Upper lobe of right lung (tissue), 1 donor: ENCODE data around the gene RGMA. TPM values are rescaled to one million over a fixed set of nuclear protein-coding genes. Genes with fewer than 3 reads are reported as not detected.

ENCODE experiments used
- ATAC-seq: fragments of 200-7000 bp; cut with Tn5 transposase; one replicate; pipeline ENCODE4 v1.9.1; 2020; ENCODE audit warnings: mild to moderate bottlenecking, moderate library complexity
- DNase-seq: peaks from one replicate; pipeline ENCODE4 v3.0.0-alpha.2; 2020
- H3K27ac ChIP-seq: fragments of 200-600 bp; one replicate; pipeline ENCODE4 v1.8.0; 2022
- H3K27me3 ChIP-seq: fragments of 200-600 bp; one replicate; pipeline ENCODE4 v1.8.0; 2022; ENCODE audit warnings: mild to moderate bottlenecking
- H3K36me3 ChIP-seq: fragments of 200-600 bp; one replicate; pipeline ENCODE4 v1.8.0; 2022
- H3K4me1 ChIP-seq: fragments of 200-600 bp; one replicate; pipeline ENCODE4 v1.8.0; 2022
- H3K4me3 ChIP-seq: fragments of 200-600 bp; one replicate; pipeline ENCODE4 v1.8.0; 2022; ENCODE audit warnings: mild to moderate bottlenecking
- H3K9me3 ChIP-seq: fragments of 200-600 bp; one replicate; pipeline ENCODE4 v1.8.0; 2022
- CTCF ChIP-seq: fragments of 200-600 bp; IDR thresholded peaks from one replicate; pipeline ENCODE4 v1.8.0; 2022; ENCODE audit warnings: antibody characterized with exemption
- intact Hi-C: fragments of 100-400 bp; cut with DNase I; formaldehyde crosslinking; loops from one replicate; pipeline ENCODE4 v1.11.0; 2022
- total RNA-seq: library from RNA; stranded (reverse); fragmentation: NEBNext Ultra II Directional; extraction: Animal tissue kit (Norgen Biotek cat#: 25700); gene quantifications from one replicate; pipeline ENCODE4 v1.2.1, GENCODE V29; 2021
- donor health status: DM: no; HTN: yes; CAD: no; lungs with severe emphysema.

The RGMA gene
- total RNA-seq, 1 donor from 2014 or later, result 4.1 TPM

- no peak for ATAC-seq
- Histone ChIP-seq H3K36me3 (no peaks in the 10 kb centered on the region), H3K27me3 (no peaks in the 10 kb centered on the region), H3K4me1 (peaks cover 16% of the 10 kb centered on the region), H3K4me3 (no peak overlapping the region), H3K9me3 (no peaks in the 10 kb centered on the region), H3K27ac (no peak overlapping the region)
- TF ChIP-seq CTCF, result no peak
- intact Hi-C loops, result no loop called here
- DNase-seq, result no peak
Observed at GRCh38 chr15:93046721-93047120, 42.3 kb downstream of the RGMA start.

GRCh38 chr15:93046120-93046519, 42.9 kb downstream of the RGMA start:
- no peaks in the 10 kb centered on the region for H3K36me3 ChIP-seq
- H3K27me3 ChIP-seq, result no peaks in the 10 kb centered on the region
- intact Hi-C loops, result no loop called here
- H3K4me3 ChIP-seq, result no peak overlapping the region
- H3K9me3 ChIP-seq, result no peaks in the 10 kb centered on the region
- no peak overlapping the region for H3K27ac ChIP-seq
- DNase-seq (no peak), ATAC-seq (no peak)
- peaks cover 16% of the 10 kb centered on the region for H3K4me1 ChIP-seq
- no peak for TF ChIP-seq CTCF

GRCh38 chr15:93045191-93045785, 43.7 kb downstream of the RGMA start:
- no peak overlapping the region for H3K4me3 ChIP-seq
- H3K27me3 ChIP-seq, result no peaks in the 10 kb centered on the region
- ATAC-seq (no peak), DNase-seq (peak; percentile 57)
- intact Hi-C loops, result no loop called here
- TF ChIP-seq CTCF, result no peak
- peaks cover 16% of the 10 kb centered on the region for H3K4me1 ChIP-seq
- H3K36me3 ChIP-seq, result no peaks in the 10 kb centered on the region
- H3K27ac ChIP-seq, result no peak overlapping the region
- H3K9me3 ChIP-seq, result no peaks in the 10 kb centered on the region

- H3K27me3 ChIP-seq, result no peaks in the 10 kb centered on the region
- H3K36me3 ChIP-seq, result no peaks in the 10 kb centered on the region
- H3K27ac ChIP-seq, result no peak overlapping the region
- TF ChIP-seq CTCF, result no peak
- no peak for ATAC-seq
- intact Hi-C loops, result no loop called here
- H3K4me3 ChIP-seq, result no peak overlapping the region
- no peaks in the 10 kb centered on the region for H3K9me3 ChIP-seq
- no peak for DNase-seq
- H3K4me1 ChIP-seq, result peaks cover 16% of the 10 kb centered on the region
Observed at GRCh38 chr15:93044301-93045190, 44.5 kb downstream of the RGMA start.

- H3K27ac ChIP-seq, result no peak overlapping the region
Observed at GRCh38 chr15:93043621-93044300, 45.2 kb downstream of the RGMA start.

More at GRCh38 chr15:93043621-93044300, 45.2 kb downstream of the RGMA start:
- intact Hi-C loops, result no loop called here
- H3K4me3 ChIP-seq, result no peak overlapping the region
- no peak for TF ChIP-seq CTCF
- H3K4me1 ChIP-seq, result peaks cover 13% of the 10 kb centered on the region
- H3K36me3 ChIP-seq, result no peaks in the 10 kb centered on the region
- no peaks in the 10 kb centered on the region for H3K9me3 ChIP-seq
- DNase-seq, result peak; percentile 56
- no peaks in the 10 kb centered on the region for H3K27me3 ChIP-seq
- ATAC-seq, result no peak
